Gastroesophageal sphincter (tissue), 3 donors: ENCODE results near the gene CDYL2.

Source experiments
- CTCF ChIP-seq, 4 experiments: fragments of 200-600 bp in 2 of 4; fragments of 450-650 bp in 2 of 4; sonication (generic) in 1 of 4; IDR thresholded peaks; one replicate each; pipeline ENCODE4 v1.5.1; 2017 to 2019; ENCODE audit warnings: antibody characterized with exemption in 4 of 4, mild to moderate bottlenecking in 2 of 4, moderate library complexity in 2 of 4
- EP300 ChIP-seq: sonication (generic); formaldehyde crosslinking; IDR thresholded peaks from one replicate; pipeline ENCODE4 v1.6.1; 2017; ENCODE audit warnings: antibody characterized with exemption, mild to moderate bottlenecking
- POLR2A ChIP-seq, 2 donors: fragments of 450-650 bp; IDR thresholded peaks; one replicate each; pipeline ENCODE4 v1.6.1; 2017; ENCODE audit warnings: antibody characterized with exemption in 2 of 2, mild to moderate bottlenecking in 2 of 2, moderate library complexity in 1 of 2
- POLR2AphosphoS5 ChIP-seq: sonication (generic); formaldehyde crosslinking; IDR thresholded peaks from one replicate; pipeline ENCODE4 v1.6.1; 2017; ENCODE audit warnings: antibody characterized with exemption

- TF ChIP-seq POLR2AphosphoS5 (no peak), CTCF (IDR thresholded peaks at IDR 0.05) (no peak), POLR2A (IDR thresholded peaks at IDR 0.05) (no peak), EP300 (no peak)
Observed at GRCh38 chr16:80639636-80640035, 164.8 kb downstream of the CDYL2 start.
